ENCODE results near the gene EGF. TPM values are rescaled to one million over a fixed set of nuclear protein-coding genes. Genes with fewer than 3 reads are reported as not detected.

EGF gene
- total RNA-seq, 1 experiment from 2014 or later: 1.5 TPM

DNA sequence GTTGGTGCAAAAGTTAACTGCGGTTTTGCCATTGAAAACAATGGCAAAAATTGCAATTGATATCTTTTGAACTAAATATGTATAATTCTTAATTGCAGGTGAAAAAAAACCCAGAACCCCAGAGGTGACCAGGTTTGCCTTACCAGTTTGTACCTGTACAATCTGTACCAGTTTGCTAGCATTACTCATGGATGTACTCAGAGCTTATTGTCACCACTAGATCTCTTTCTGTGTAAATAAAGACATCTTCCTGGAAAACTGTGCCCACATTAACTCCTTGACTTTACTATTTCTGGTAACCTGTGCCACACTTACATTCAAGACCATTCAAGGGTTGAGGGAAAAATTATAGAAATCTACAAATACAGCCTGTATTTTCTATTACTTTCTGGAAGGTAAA, 146.0 kb downstream of the EGF start:
- H2BK120ac ChIP-seq (ENCODE audit: low read depth, low read length, poor library complexity, severe bottlenecking): no peak overlapping the region
- no peak overlapping the region for H2BK15ac ChIP-seq (ENCODE audit: low read depth, low read length)
- TF ChIP-seq, protein P1, sequence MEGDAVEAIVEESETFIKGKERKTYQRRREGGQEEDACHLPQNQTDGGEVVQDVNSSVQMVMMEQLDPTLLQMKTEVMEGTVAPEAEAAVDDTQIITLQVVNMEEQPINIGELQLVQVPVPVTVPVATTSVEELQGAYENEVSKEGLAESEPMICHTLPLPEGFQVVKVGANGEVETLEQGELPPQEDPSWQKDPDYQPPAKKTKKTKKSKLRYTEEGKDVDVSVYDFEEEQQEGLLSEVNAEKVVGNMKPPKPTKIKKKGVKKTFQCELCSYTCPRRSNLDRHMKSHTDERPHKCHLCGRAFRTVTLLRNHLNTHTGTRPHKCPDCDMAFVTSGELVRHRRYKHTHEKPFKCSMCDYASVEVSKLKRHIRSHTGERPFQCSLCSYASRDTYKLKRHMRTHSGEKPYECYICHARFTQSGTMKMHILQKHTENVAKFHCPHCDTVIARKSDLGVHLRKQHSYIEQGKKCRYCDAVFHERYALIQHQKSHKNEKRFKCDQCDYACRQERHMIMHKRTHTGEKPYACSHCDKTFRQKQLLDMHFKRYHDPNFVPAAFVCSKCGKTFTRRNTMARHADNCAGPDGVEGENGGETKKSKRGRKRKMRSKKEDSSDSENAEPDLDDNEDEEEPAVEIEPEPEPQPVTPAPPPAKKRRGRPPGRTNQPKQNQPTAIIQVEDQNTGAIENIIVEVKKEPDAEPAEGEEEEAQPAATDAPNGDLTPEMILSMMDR (conservative IDR thresholded peaks at IDR 0.05): no peak
- H3K4me1 Mint-ChIP-seq: peaks cover 10% of the 10 kb centered on the region in 2 experiments
- no peaks in the 10 kb centered on the region for H3K9me3 ChIP-seq (ENCODE audit: control insufficient read depth, low read depth, low read length)
- peaks cover 3 to 14% (median 8%) of the 10 kb centered on the region in 3 experiments; a peak in 6 of 7 replicates for H3K36me3 Mint-ChIP-seq (ENCODE audit: insufficient read depth in 1 of 3, low read depth in 3 of 3)
- no peaks in the 10 kb centered on the region for H4K20me1 ChIP-seq (ENCODE audit: control insufficient read depth, insufficient read depth, insufficient read length)
- no peaks in the 10 kb centered on the region for H3K27me3 Mint-ChIP-seq (ENCODE audit: low read depth)
- no peak overlapping the region for H3K56ac ChIP-seq (ENCODE audit: insufficient read length, low read depth, low read length)
- H4K8ac ChIP-seq (replicated peaks; ENCODE audit: insufficient read length, low read depth, low read length): no peak overlapping the region
- H3T11ph ChIP-seq (ENCODE audit: low read length): no peak overlapping the region
- no peak for DNase-seq
- no CpG with 5 or more reads among the region's 1 CpG for WGBS (ENCODE audit: extremely low coverage, insufficient read length, low lambda C conversion rate)
- H3K4me2 ChIP-seq (ENCODE audit: insufficient read depth, insufficient read length, low read length): no peak overlapping the region
- no peaks in the 10 kb centered on the region for H3K79me2 ChIP-seq (ENCODE audit: insufficient read depth, low read length)
- H4K91ac ChIP-seq (ENCODE audit: insufficient read length, low read depth, low read length): no peak overlapping the region
- no peak overlapping the region for H2BK5ac ChIP-seq (ENCODE audit: insufficient read length, low read length)
- H2AFZ ChIP-seq (ENCODE audit: low read length): no peak overlapping the region
- H4K5ac ChIP-seq (ENCODE audit: insufficient read length, low read depth, low read length): no peak overlapping the region
- H3K79me1 ChIP-seq (ENCODE audit: insufficient read depth, low read depth, low read length, poor library complexity, severe bottlenecking): no peaks in the 10 kb centered on the region
- H3K27ac Mint-ChIP-seq: no peak overlapping the region
- no peak overlapping the region for H3K23ac ChIP-seq (ENCODE audit: insufficient read length, low read depth, low read length)
- no peaks in the 10 kb centered on the region for H3K4me1 ChIP-seq (ENCODE audit: insufficient read depth, low read length)
- H2BK20ac ChIP-seq (ENCODE audit: low read depth, low read length, poor library complexity, severe bottlenecking): no peak overlapping the region
- no peak overlapping the region for H2BK12ac ChIP-seq (ENCODE audit: insufficient read length, low read depth, low read length)
- H3K9me3 Mint-ChIP-seq: no peaks in the 10 kb centered on the region
- no peak overlapping the region for H3K4me3 Mint-ChIP-seq
- H3K9ac ChIP-seq (ENCODE audit: extremely low read depth, insufficient read length, low read length): no peak overlapping the region
- no peak overlapping the region for H2AK5ac ChIP-seq (ENCODE audit: insufficient read length, low read length)
- no peak overlapping the region for H3K4ac ChIP-seq (ENCODE audit: low read depth, low read length)
- no peak overlapping the region for H3K27ac ChIP-seq (ENCODE audit: insufficient read length, low read depth, low read length)
- no peaks in the 10 kb centered on the region for H3K23me2 ChIP-seq (ENCODE audit: insufficient read length, low read depth, low read length, poor library complexity, severe bottlenecking)
- H3K14ac ChIP-seq (ENCODE audit: insufficient read depth, low read length): no peak overlapping the region
- H3K18ac ChIP-seq (ENCODE audit: insufficient read length, low read depth, low read length): no peak overlapping the region
- no peaks in the 10 kb centered on the region for H3K27me3 ChIP-seq (ENCODE audit: insufficient read depth, low read length)
